Left renal cortex interstitium (tissue), 4 donors: ENCODE results near the gene HGD. TPM values are rescaled to one million over a fixed set of nuclear protein-coding genes. Genes with fewer than 3 reads are reported as not detected.

Experiments used
- DNase-seq, 4 donors: peaks; one replicate each; pipeline ENCODE4 v3.0.0-alpha.2; 2013; ENCODE audit warnings: low read depth in 4 of 4, low spot score in 2 of 4, missing footprints in 1 of 4
- polyA plus RNA-seq, 4 donors: library from polyadenylated mRNA; unstranded; fragments of 120-200 nt; gene quantifications; one replicate each; pipeline ENCODE4 v1.2.1, GENCODE V29; 2013; ENCODE audit not compliant: insufficient read length in 4 of 4

The HGD gene
- polyA plus RNA-seq, 4 donors: 48.3 to 91.7 (median 77.7) TPM

DNA sequence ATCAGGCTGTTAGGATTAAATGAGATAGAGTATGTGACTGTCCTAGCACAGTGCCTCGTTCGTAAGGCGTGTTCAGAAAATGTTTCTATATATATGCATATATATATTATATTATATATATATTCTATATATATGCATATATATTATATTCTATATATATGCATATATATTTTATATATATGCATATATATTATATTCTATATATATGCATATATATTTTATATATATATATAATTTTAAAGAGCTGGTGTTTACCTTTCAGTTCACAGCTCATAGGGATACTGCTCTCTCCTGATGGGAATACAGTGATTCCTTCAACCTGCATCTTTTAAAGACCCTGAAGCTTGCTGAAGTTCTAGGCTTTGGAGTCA is 85.2 kb downstream of the HGD start:
- no peak for DNase-seq

DNA sequence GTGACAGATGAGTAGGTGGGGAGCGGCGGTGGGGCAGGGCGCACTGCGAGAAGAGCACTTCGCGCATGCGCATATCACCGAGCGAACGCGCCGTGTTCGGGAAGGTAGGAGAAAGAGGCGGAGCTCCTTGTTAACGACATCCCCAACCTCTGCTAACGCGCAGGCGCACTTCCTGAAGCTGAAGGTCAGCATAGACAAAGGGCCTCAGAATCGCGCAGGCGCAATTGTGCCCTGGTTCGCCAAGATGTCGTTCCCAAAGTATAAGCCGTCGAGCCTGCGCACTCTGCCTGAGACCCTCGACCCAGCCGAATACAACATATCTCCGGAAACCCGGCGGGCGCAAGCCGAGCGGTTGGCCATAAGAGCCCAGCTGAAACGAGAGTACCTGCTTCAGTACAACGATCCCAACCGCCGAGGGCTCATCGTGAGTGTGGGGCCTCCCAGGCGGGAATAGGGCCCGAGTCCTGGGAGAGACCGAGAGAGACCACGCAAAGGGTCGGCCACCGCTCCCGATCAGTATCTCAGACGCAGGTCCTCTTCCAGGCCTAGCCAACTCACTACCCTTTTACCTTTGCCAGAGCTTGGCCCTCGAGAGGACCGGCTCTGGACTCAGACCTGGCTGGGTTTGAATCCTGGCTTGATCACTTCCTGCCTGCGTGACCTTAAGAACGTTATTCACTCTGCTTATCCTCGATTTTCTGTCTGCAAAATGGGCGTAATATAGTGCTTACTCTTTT is 85.8 kb downstream of the HGD start, which contains the start of gene NDUFB4:
TSS of gene NDUFB4 (plus strand) at position 221 of the 737 bp plus-strand sequence. CDS start at position 245, 24 bp downstream.
- DNase-seq: peak; percentile 92 to 98 (median 98)

DNA sequence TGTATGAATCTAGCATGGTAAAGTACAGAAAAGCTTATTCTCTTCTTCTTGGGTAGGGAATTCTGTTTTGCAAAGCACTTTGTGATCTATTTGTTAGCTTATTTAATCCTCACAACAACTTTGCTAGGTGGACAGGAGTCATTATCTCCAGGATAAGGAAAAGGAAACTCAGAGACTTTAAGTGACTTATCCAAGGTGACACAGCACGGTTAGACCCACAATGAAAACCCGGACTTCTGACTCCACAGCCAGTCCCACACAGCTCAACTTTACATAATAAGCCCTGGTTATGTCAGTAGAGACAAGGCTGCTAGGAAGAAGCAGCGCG is 86.3 kb downstream of the HGD start:
- no peak for DNase-seq

DNA sequence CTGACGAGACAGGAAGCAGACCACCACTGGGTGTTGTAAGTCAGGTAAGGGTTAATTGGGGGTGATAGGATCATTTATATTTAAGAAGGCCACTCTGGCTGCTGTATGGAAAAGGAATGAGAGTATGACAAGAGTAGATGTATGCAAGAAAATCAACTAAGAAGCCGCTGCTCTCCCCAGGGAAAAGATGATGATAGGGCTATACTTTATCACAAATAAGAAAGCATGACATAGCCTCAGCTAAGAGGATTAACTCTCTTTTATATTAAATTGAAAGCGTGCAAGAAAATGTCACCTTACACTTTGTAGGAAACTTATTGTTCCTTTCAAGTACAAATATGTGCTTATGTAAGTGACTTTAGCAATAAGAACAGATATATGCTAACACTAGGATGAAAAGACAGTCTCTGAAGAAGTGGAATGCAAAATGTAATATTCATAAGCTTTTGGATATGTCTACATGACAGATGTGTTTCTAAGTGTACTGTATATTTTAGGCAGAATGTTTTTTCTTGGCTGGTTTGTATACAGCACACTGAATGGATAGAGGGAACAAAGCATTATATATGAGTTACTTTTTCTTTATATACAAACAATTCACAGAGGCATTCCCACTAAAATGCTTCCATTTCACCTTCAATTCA is 94.6 kb downstream of the HGD start:
- DNase-seq: no peak

Other genes starting within 250 kb of the HGD start
- 100 to 1,000 TPM; 462 to 630 (median 549) TPM for gene FSTL1, start 231.2 kb downstream of the HGD start, polyA plus RNA-seq
- gene NDUFB4, start 85.9 kb downstream of the HGD start, polyA plus RNA-seq: 100 to 1,000 TPM; 186 to 249 (median 208) TPM
- 10 to 100 TPM; 21.9 to 31.5 (median 29.8) TPM for gene RABL3, start 60.3 kb upstream of the HGD start, polyA plus RNA-seq
- 10 to 100 TPM; 13.8 to 18.4 (median 15.1) TPM for gene GTF2E1, start 60.5 kb upstream of the HGD start, polyA plus RNA-seq
- gene STXBP5L, start 226.0 kb upstream of the HGD start, polyA plus RNA-seq: under 1 TPM; 0.17 to 0.22 (median 0.21) TPM